ENCODE data around the gene CEP57L1.

The CEP57L1 gene

DNA sequence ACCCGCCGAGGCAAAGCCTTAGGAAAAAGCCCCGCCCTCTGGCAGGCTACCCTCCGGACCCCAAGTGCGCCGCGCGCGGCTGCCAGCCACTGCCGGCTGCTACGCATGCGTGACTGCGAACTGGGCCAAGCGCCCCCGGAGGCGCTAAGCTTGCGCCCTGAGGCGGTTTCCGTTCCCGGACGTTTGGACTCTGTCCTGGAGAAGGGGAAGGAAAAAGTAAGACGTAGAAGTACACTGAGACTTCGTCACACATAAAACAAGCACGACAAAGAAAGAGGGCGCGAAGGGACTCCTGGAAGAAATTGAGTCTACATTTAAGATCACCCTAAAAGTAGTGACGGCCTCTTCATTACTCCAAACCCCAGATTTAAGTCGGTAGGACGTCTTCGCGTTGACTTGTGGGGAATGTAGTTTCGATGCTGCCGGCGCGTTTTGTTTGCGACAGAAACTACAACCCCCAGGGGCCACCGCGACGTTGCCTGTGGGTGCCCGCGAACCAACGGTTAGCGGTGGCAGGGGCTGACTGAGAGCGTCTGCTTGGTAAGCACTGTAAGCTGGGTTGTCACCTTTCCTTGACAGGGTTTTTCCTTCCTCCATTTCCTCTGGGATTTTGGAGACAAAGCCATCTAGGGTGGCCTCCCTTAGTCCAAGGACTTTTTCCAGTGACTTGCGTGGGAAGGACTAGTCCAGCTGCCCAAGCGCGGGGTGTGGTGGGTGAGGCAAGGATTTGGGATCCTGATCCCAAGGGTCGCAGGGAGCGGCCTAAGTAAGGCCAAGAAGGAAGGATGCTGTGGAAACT lies at the start of gene CEP57L1:
Gene CEP57L1, plus strand, starts transcription at position 472 of the 799 bp plus-strand sequence. CDS start 49,715 bp downstream, outside the sequence.
- Mint-ChIP-seq H3K9me3 (no peaks in the 10 kb centered on the region), H3K27ac (peak within 1 kb of the TSS; percentile 100), H3K27me3 (no peaks in the 10 kb centered on the region), H3K4me1 (ENCODE audit: low read depth) (peaks cover 47% of the 10 kb centered on the region), H3K36me3 (ENCODE audit: low read depth) (peaks cover 26% of the 10 kb centered on the region), H3K4me3 (peak within 1 kb of the TSS; percentile 95)
- DNase-seq: peak; percentile 95

DNA sequence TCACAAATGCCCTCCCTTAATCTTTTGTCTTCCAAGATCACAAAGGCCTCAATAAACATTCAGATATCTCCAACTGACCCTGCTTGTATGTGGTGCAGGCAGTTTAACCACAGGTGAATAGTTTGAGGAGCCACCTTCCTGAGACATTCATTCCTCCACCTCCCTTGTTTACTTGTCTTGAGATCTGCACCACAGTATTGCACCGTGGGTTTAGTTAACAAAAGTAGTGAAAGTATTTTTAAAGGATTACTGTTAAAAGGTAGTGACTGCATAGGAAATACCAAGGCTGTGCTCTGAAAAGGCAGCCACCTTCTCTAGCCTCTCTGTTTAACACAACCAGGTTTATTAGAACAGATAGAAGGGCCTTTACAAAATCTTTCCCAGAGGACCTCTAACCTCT lies 47.1 kb upstream of the CEP57L1 start:
- Mint-ChIP-seq H3K4me1 (ENCODE audit: low read depth) (peaks cover 28% of the 10 kb centered on the region), H3K27me3 (no peaks in the 10 kb centered on the region), H3K36me3 (ENCODE audit: low read depth) (no peaks in the 10 kb centered on the region), H3K27ac (no peak overlapping the region), H3K4me3 (no peak overlapping the region), H3K9me3 (no peaks in the 10 kb centered on the region)
- no peak for DNase-seq

DNA sequence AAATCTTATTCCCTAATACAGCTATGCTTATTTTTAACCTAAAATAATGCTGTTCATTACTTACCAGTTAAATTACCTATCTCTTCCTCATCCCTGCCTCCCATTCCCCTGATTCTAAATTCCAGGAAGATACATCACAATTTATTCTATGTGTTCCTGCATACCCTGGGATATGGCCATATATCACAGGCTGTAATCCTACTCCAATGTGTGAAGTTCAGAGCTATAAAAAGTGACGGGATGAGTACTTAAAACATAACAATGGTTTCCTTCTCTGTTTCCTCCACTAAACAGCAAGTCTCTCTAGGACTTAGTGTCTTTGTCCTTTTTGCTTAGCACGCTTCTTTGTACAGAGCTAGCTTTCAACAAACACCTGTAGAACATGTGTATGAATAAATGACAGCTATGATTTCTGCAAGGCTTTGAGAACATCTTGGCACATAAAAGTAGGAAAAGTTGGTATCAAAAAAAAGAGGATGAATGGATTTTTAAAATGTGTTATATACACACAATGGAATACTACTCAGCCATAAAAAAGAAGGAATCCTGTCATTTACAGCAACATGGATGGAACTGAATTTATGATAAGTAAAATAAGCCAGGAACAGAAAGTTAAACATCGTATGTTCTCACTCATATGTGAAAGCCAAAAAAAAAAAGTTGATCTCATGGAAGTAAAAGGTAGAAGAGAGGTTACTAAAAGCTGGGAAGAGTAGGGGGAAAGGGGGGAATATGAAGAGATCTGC lies 46.5 kb upstream of the CEP57L1 start:
- H3K9me3 Mint-ChIP-seq: no peaks in the 10 kb centered on the region
- H3K27me3 Mint-ChIP-seq: no peaks in the 10 kb centered on the region
- no peak overlapping the region for H3K27ac Mint-ChIP-seq
- no peak overlapping the region for H3K4me3 Mint-ChIP-seq
- no peaks in the 10 kb centered on the region for H3K36me3 Mint-ChIP-seq (ENCODE audit: low read depth)
- H3K4me1 Mint-ChIP-seq (ENCODE audit: low read depth): peaks cover 28% of the 10 kb centered on the region
- no peak for DNase-seq

- H3K27me3 Mint-ChIP-seq: no peaks in the 10 kb centered on the region
- H3K36me3 Mint-ChIP-seq (ENCODE audit: low read depth): no peaks in the 10 kb centered on the region
- H3K27ac Mint-ChIP-seq: no peak overlapping the region
- no peaks in the 10 kb centered on the region for H3K9me3 Mint-ChIP-seq
- H3K4me3 Mint-ChIP-seq: no peak overlapping the region
- H3K4me1 Mint-ChIP-seq (ENCODE audit: low read depth): peaks cover 28% of the 10 kb centered on the region
- DNase-seq: no peak
These were observed 45.3 kb upstream of the CEP57L1 start for GRCh38 chr6:109050012-109050411.

DNA sequence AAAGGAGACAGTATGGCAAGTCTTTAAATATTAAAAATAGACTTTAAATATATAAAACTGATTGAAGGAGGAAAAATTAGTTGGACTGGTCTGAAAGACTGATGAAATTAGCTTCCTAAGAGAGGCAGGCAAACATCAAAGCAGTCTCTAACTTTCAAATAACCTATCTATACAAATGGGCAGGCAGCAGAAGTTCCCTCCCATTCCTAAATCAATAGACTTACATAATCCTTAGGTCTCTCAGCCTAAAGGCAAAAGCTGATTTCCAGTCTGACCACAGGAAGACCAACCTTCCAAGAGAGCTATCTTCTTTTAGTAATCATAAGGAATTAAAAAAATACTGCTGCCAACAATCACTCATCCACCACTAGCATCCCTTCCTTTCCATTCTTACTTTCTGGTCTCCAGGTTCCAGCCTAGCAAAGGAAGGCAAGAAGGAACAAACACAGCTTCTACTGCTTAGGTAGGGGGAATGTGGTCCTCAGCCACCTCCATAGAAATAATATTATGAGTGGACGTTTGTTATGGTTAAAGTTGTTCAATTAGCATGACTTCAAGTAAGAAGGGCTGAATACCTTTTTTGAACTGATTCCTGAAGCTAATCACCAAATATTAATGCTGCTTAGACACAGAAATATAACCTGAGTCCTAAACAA lies 44.7 kb upstream of the CEP57L1 start:
- Mint-ChIP-seq H3K4me3 (no peak overlapping the region), H3K9me3 (no peaks in the 10 kb centered on the region), H3K4me1 (ENCODE audit: low read depth) (peaks cover 28% of the 10 kb centered on the region), H3K36me3 (ENCODE audit: low read depth) (no peaks in the 10 kb centered on the region), H3K27me3 (no peaks in the 10 kb centered on the region), H3K27ac (no peak overlapping the region)
- no peak for DNase-seq

DNA sequence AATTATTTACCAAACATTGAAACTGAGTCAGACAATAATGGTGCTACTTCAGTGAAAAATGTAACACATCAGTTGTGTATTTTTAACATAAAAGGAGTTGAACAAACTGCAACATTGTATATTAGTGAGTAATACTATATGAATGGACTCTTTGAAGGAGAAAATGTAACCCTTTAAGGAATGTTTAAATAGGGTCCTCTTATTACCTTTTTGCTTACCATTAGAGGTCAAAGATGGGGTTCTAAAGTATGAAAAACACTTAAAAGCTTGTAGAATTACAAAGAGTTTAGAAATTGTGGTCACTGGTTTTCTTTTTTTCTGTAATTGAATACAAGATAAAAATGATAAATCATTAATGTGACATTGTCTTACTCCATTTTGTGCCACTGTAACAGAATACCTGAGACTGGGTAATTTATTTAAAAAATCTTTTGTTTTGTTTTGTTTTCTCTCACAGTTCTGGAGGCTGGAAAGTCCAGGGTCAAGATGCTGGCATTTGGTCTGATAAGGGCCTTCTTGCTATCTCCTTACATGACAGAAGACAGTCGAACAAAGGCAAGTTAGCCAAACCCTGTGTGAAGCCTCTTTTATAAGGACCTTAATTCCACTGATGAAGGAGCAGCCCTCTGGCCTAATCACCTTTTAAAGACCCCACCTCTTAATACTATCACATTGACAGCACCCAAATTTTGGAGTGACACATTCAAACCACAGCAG lies 43.8 kb upstream of the CEP57L1 start:
- Mint-ChIP-seq H3K27me3 (no peaks in the 10 kb centered on the region), H3K27ac (no peak overlapping the region), H3K9me3 (no peaks in the 10 kb centered on the region), H3K4me3 (no peak overlapping the region), H3K4me1 (ENCODE audit: low read depth) (peaks cover 30% of the 10 kb centered on the region), H3K36me3 (ENCODE audit: low read depth) (no peaks in the 10 kb centered on the region)
- DNase-seq: no peak

DNA sequence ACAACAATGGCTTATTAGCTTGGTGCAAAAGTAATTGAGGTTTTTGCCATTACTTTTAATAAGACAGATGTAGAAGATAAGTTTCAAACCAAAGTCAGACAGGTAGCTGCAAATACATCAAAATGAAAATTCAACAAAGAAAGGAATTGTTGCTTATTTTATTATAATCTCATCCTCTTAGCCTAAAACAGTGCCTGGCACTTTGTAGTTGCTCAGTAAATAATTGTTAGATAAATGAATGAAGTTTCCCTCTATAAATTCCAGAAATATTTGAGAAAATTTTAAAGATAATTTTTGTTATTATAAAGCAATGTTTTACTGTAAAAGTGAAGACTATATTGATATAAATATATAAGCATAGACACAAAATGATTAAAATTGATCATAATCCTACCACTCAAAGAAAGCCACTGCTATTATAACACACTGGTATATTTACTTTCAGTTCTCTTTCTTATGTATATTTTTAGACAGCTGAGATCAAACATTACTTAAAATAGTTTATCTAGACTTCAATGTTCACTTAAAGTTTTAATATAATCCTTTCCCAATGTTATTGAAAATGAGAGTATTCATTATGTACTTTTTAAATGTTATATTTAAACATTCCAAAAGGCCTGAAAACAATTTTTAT lies 43.2 kb upstream of the CEP57L1 start:
- H3K27me3 Mint-ChIP-seq: no peaks in the 10 kb centered on the region
- no peaks in the 10 kb centered on the region for H3K9me3 Mint-ChIP-seq
- no peak overlapping the region for H3K4me3 Mint-ChIP-seq
- no peak for DNase-seq
- peaks cover 30% of the 10 kb centered on the region for H3K4me1 Mint-ChIP-seq (ENCODE audit: low read depth)
- H3K27ac Mint-ChIP-seq: no peak overlapping the region
- no peaks in the 10 kb centered on the region for H3K36me3 Mint-ChIP-seq (ENCODE audit: low read depth)

- no peaks in the 10 kb centered on the region for H3K36me3 Mint-ChIP-seq (ENCODE audit: low read depth)
- DNase-seq: no peak
- H3K27ac Mint-ChIP-seq: no peak overlapping the region
- H3K4me3 Mint-ChIP-seq: no peak overlapping the region
- H3K4me1 Mint-ChIP-seq (ENCODE audit: low read depth): peaks cover 30% of the 10 kb centered on the region
- no peaks in the 10 kb centered on the region for H3K27me3 Mint-ChIP-seq
- no peaks in the 10 kb centered on the region for H3K9me3 Mint-ChIP-seq
These were observed 42.5 kb upstream of the CEP57L1 start for GRCh38 chr6:109052852-109053251.

GRCh38 chr6:109053336-109053735 lies 42.0 kb upstream of the CEP57L1 start:
- DNase-seq: no peak
- no peak overlapping the region for H3K27ac Mint-ChIP-seq
- H3K9me3 Mint-ChIP-seq: no peaks in the 10 kb centered on the region
- no peaks in the 10 kb centered on the region for H3K36me3 Mint-ChIP-seq (ENCODE audit: low read depth)
- H3K27me3 Mint-ChIP-seq: no peaks in the 10 kb centered on the region
- no peak overlapping the region for H3K4me3 Mint-ChIP-seq
- peaks cover 27% of the 10 kb centered on the region for H3K4me1 Mint-ChIP-seq (ENCODE audit: low read depth)

GRCh38 chr6:109055771-109056235 lies 39.5 kb upstream of the CEP57L1 start:
- Mint-ChIP-seq H3K4me3 (no peak overlapping the region), H3K27me3 (no peaks in the 10 kb centered on the region), H3K4me1 (ENCODE audit: low read depth) (peaks cover 37% of the 10 kb centered on the region), H3K9me3 (no peaks in the 10 kb centered on the region), H3K36me3 (ENCODE audit: low read depth) (no peaks in the 10 kb centered on the region), H3K27ac (no peak overlapping the region)
- DNase-seq: no peak

DNA sequence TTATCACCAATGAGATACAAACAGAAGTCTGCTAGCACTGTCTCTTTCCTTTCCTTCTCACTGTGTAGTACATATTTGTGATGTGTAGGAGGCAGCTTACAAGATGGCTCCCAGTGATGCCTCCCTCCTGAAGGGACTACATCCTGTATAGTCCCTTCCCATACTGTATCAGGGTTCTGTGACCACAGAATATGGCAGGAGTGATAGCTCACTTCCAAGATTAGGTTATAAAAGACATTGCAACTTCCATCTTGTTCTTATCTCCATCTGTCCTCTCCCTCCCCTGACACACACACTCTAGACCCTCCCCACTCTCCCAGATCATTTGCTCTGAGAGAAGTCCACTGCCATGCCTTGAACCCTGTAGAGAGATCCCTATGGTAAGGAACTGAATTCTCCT lies 38.6 kb upstream of the CEP57L1 start:
- H3K9me3 Mint-ChIP-seq: no peaks in the 10 kb centered on the region
- H3K4me3 Mint-ChIP-seq: no peak overlapping the region
- H3K4me1 Mint-ChIP-seq (ENCODE audit: low read depth): peaks cover 36% of the 10 kb centered on the region
- no peak overlapping the region for H3K27ac Mint-ChIP-seq
- H3K36me3 Mint-ChIP-seq (ENCODE audit: low read depth): no peaks in the 10 kb centered on the region
- H3K27me3 Mint-ChIP-seq: no peaks in the 10 kb centered on the region
- no peak for DNase-seq

DNA sequence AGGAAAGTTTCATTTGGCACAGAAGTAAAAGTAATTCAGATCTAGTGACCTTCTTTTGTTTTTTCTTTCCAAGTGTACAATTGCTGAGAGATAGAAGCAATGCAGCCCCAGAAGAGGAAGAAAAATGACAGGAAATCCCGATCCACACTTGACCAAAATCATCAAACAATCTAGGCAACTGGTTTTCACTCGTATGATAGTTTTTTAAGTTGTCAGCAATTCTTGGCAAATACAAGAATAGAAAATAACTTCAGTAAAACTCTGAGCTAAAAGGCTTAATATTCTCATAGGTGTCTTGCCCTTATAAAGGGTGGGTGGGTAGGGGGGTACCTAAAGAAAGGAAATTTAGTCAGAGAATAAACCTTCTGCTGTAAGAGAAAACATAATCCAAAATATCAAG lies 36.7 kb upstream of the CEP57L1 start:
- H3K27ac Mint-ChIP-seq: no peak overlapping the region
- DNase-seq: no peak
- H3K4me1 Mint-ChIP-seq (ENCODE audit: low read depth): peaks cover 35% of the 10 kb centered on the region
- no peaks in the 10 kb centered on the region for H3K9me3 Mint-ChIP-seq
- no peak overlapping the region for H3K4me3 Mint-ChIP-seq
- no peaks in the 10 kb centered on the region for H3K36me3 Mint-ChIP-seq (ENCODE audit: low read depth)
- no peaks in the 10 kb centered on the region for H3K27me3 Mint-ChIP-seq

GRCh38 chr6:109059153-109059552 lies 36.2 kb upstream of the CEP57L1 start:
- DNase-seq: no peak
- Mint-ChIP-seq H3K4me1 (ENCODE audit: low read depth) (peaks cover 38% of the 10 kb centered on the region), H3K4me3 (no peak overlapping the region), H3K9me3 (no peaks in the 10 kb centered on the region), H3K27me3 (no peaks in the 10 kb centered on the region), H3K36me3 (ENCODE audit: low read depth) (no peaks in the 10 kb centered on the region), H3K27ac (no peak overlapping the region)

- peak overlapping the region; percentile 87 for H3K27ac Mint-ChIP-seq
- H3K36me3 Mint-ChIP-seq (ENCODE audit: low read depth): no peaks in the 10 kb centered on the region
- H3K27me3 Mint-ChIP-seq: no peaks in the 10 kb centered on the region
- H3K9me3 Mint-ChIP-seq: no peaks in the 10 kb centered on the region
- H3K4me1 Mint-ChIP-seq (ENCODE audit: low read depth): peaks cover 40% of the 10 kb centered on the region
- DNase-seq: no peak
- H3K4me3 Mint-ChIP-seq: peak overlapping the region; percentile 37
These were observed 35.7 kb upstream of the CEP57L1 start for GRCh38 chr6:109059571-109060021.

All from activated T-cell treated with anti-CD3 and anti-CD28 coated beads, Interleukin-2, amount 50 U/mL, for 24 hours (primary cell).